ENCODE measurements around the gene MAMLD1. TPM values are rescaled to one million over a fixed set of nuclear protein-coding genes. Genes with fewer than 3 reads are reported as not detected.

Gene MAMLD1
- total and polyA plus RNA-seq, 2 experiments from 2014 or later, result 2.1 to 2.4 TPM

- Histone ChIP-seq H3K27me3 (no peaks in the 10 kb centered on the region), H3K27ac (no peak overlapping the region), H3K36me3 (replicated peaks; ENCODE audit: insufficient read depth, low read depth) (no peaks in the 10 kb centered on the region), H3K4me1 (ENCODE audit: insufficient read depth) (no peaks in the 10 kb centered on the region), H3K4me2 (no peak overlapping the region), H4K20me1 (ENCODE audit: insufficient read depth, poor library complexity, severe bottlenecking) (no peaks in the 10 kb centered on the region), H3K9me2 (replicated peaks; ENCODE audit: insufficient read depth) (no peaks in the 10 kb centered on the region), H3K4me3 (no peak overlapping the region), H3K9me3 (ENCODE audit: low read depth) (no peaks in the 10 kb centered on the region), H2AFZ (no peak overlapping the region), H3K79me2 (no peaks in the 10 kb centered on the region)
- TF ChIP-seq CTCF (IDR thresholded peaks at IDR 0.05; ENCODE audit: poor library complexity) (no peak), EZH2 (IDR thresholded peaks at IDR 0.05; ENCODE audit: borderline replicate concordance) (no peak), EZH2phosphoT487 (IDR thresholded peaks at IDR 0.05; ENCODE audit: low read depth, severe bottlenecking, unreplicated experiment) (no peak)
- no peak for DNase-seq (ENCODE audit: low spot score)
- 79% methylated on average over 3 of the region's 3 CpGs for WGBS (ENCODE audit: low lambda C conversion rate, missing lambda C conversion rate)
Measured at GRCh38 chrX:150355913-150356312, 7.2 kb upstream of the MAMLD1 start.

GRCh38 chrX:150357790-150358189 lies 5.3 kb upstream of the MAMLD1 start:
- no peak for TF ChIP-seq EZH2phosphoT487 (IDR thresholded peaks at IDR 0.05; ENCODE audit: low read depth, severe bottlenecking, unreplicated experiment)
- TF ChIP-seq CTCF (IDR thresholded peaks at IDR 0.05; ENCODE audit: poor library complexity), result no peak
- no peak for TF ChIP-seq EZH2 (IDR thresholded peaks at IDR 0.05; ENCODE audit: borderline replicate concordance)
- Histone ChIP-seq H2AFZ (no peak overlapping the region), H3K9me3 (ENCODE audit: low read depth) (no peaks in the 10 kb centered on the region), H3K9me2 (replicated peaks; ENCODE audit: insufficient read depth) (no peaks in the 10 kb centered on the region), H3K79me2 (no peaks in the 10 kb centered on the region), H4K20me1 (ENCODE audit: insufficient read depth, poor library complexity, severe bottlenecking) (no peaks in the 10 kb centered on the region), H3K27ac (no peak overlapping the region), H3K27me3 (peaks cover 7% of the 10 kb centered on the region), H3K4me3 (no peak overlapping the region), H3K4me1 (ENCODE audit: insufficient read depth) (peaks cover 8% of the 10 kb centered on the region), H3K4me2 (no peak overlapping the region), H3K36me3 (replicated peaks; ENCODE audit: insufficient read depth, low read depth) (no peaks in the 10 kb centered on the region)
- no peak for DNase-seq (ENCODE audit: low spot score)
- 36% methylated on average over 1 of the region's 1 CpG for WGBS (ENCODE audit: low lambda C conversion rate, missing lambda C conversion rate)

GRCh38 chrX:150358651-150359050 lies 4.5 kb upstream of the MAMLD1 start:
- no peaks in the 10 kb centered on the region for H3K9me2 ChIP-seq (replicated peaks; ENCODE audit: insufficient read depth)
- H3K27me3 ChIP-seq, result peaks cover 7% of the 10 kb centered on the region
- H3K4me2 ChIP-seq, result no peak overlapping the region
- H3K27ac ChIP-seq, result no peak overlapping the region
- DNase-seq (ENCODE audit: low spot score), result no peak
- TF ChIP-seq CTCF (IDR thresholded peaks at IDR 0.05; ENCODE audit: poor library complexity) (no peak), EZH2phosphoT487 (IDR thresholded peaks at IDR 0.05; ENCODE audit: low read depth, severe bottlenecking, unreplicated experiment) (no peak)
- 76% methylated on average over 3 of the region's 3 CpGs for WGBS (ENCODE audit: low lambda C conversion rate, missing lambda C conversion rate)
- H3K79me2 ChIP-seq, result no peaks in the 10 kb centered on the region
- no peak overlapping the region for H3K4me3 ChIP-seq
- no peaks in the 10 kb centered on the region for H3K36me3 ChIP-seq (replicated peaks; ENCODE audit: insufficient read depth, low read depth)
- no peaks in the 10 kb centered on the region for H3K9me3 ChIP-seq (ENCODE audit: low read depth)
- H2AFZ ChIP-seq, result no peak overlapping the region
- H4K20me1 ChIP-seq (ENCODE audit: insufficient read depth, poor library complexity, severe bottlenecking), result no peaks in the 10 kb centered on the region
- H3K4me1 ChIP-seq (ENCODE audit: insufficient read depth), result peaks cover 8% of the 10 kb centered on the region

- H3K4me2 ChIP-seq, result no peak overlapping the region
- no peak overlapping the region for H3K27ac ChIP-seq
- H3K27me3 ChIP-seq, result peaks cover 7% of the 10 kb centered on the region
- TF ChIP-seq EZH2 (IDR thresholded peaks at IDR 0.05; ENCODE audit: borderline replicate concordance), result no peak
- TF ChIP-seq EZH2phosphoT487 (IDR thresholded peaks at IDR 0.05; ENCODE audit: low read depth, severe bottlenecking, unreplicated experiment), result no peak
- no peak for TF ChIP-seq CTCF (IDR thresholded peaks at IDR 0.05; ENCODE audit: poor library complexity)
- no peak overlapping the region for H2AFZ ChIP-seq
- H3K4me1 ChIP-seq (ENCODE audit: insufficient read depth), result peaks cover 8% of the 10 kb centered on the region
- no peaks in the 10 kb centered on the region for H4K20me1 ChIP-seq (ENCODE audit: insufficient read depth, poor library complexity, severe bottlenecking)
- no peaks in the 10 kb centered on the region for H3K79me2 ChIP-seq
- no peaks in the 10 kb centered on the region for H3K36me3 ChIP-seq (replicated peaks; ENCODE audit: insufficient read depth, low read depth)
- DNase-seq (ENCODE audit: low spot score), result no peak
- WGBS (ENCODE audit: low lambda C conversion rate, missing lambda C conversion rate), result 76% methylated on average over 5 of the region's 5 CpGs
- no peak overlapping the region for H3K4me3 ChIP-seq
- H3K9me2 ChIP-seq (replicated peaks; ENCODE audit: insufficient read depth), result no peaks in the 10 kb centered on the region
- no peaks in the 10 kb centered on the region for H3K9me3 ChIP-seq (ENCODE audit: low read depth)
Measured at GRCh38 chrX:150360331-150360730, 2.8 kb upstream of the MAMLD1 start.
